Activated CD4-positive, alpha-beta T cell treated with anti-CD3 and anti-CD28 coated beads, Interleukin-2, amount 50 U/mL, for 24 hours (primary cell): ENCODE results near the gene DKKL1.
"Not testable (repeated sequence)": the region's sequence is repeated elsewhere in the genome, so short reads cannot be mapped to it uniquely, and the experiment has no call there.

ENCODE experiments used
- DNase-seq, 2 donors: peaks; one replicate each; pipeline ENCODE4 v3.0.0-alpha.2; 2020; ENCODE audit warnings: low read depth in 1 of 2, low spot score in 1 of 2

DKKL1 gene

GRCh38 chr19:49363268-49364082 lies at the start of gene DKKL1:
DKKL1 (plus strand) TSS chr19:49363877; CDS start chr19:49363999, 122 bp downstream.
- DNase-seq: peak; percentile 39 to 45

GRCh38 chr19:49315111-49315510 lies 48.6 kb upstream of the DKKL1 start:
- DNase-seq: no peak

GRCh38 chr19:49316284-49316683 lies 47.4 kb upstream of the DKKL1 start:
- no peak for DNase-seq

GRCh38 chr19:49318296-49318695 lies 45.4 kb upstream of the DKKL1 start:
- no peak for DNase-seq

- no peak for DNase-seq
These were observed 38.7 kb upstream of the DKKL1 start, which contains the start of gene SLC6A16 for GRCh38 chr19:49324801-49325576. SLC6A16 (minus strand) TSS chr19:49325191; CDS start chr19:49311347, 13,844 bp downstream.

- DNase-seq: not testable (repeated sequence)
These were observed 37.9 kb upstream of the DKKL1 start for GRCh38 chr19:49325756-49326155.

GRCh38 chr19:49326165-49326704 lies 37.4 kb upstream of the DKKL1 start:
- DNase-seq: no peak

GRCh38 chr19:49327878-49328544 lies 35.7 kb upstream of the DKKL1 start:
- DNase-seq: peak in 1 of 2 donors; percentile 31

- DNase-seq: no peak
These were observed 34.9 kb upstream of the DKKL1 start for GRCh38 chr19:49328741-49329140.

GRCh38 chr19:49331187-49331586 lies 32.5 kb upstream of the DKKL1 start:
- not testable (repeated sequence) for DNase-seq

- DNase-seq: peak; percentile 26 to 62
These were observed 32.0 kb upstream of the DKKL1 start for GRCh38 chr19:49331616-49332055.

- not testable (repeated sequence) for DNase-seq
These were observed 30.8 kb upstream of the DKKL1 start for GRCh38 chr19:49332691-49333417.

GRCh38 chr19:49333418-49333805 lies 30.3 kb upstream of the DKKL1 start:
- no peak for DNase-seq

- peak in 1 of 2 donors; percentile 58 for DNase-seq
These were observed 29.8 kb upstream of the DKKL1 start for GRCh38 chr19:49333811-49334288.

GRCh38 chr19:49335071-49335783 lies 28.4 kb upstream of the DKKL1 start, which contains the start of gene CD37:
CD37 (plus strand) TSS chr19:49335406; CDS start chr19:49335541, 135 bp downstream.
- DNase-seq: peak; percentile 26 to 33

- DNase-seq: no peak
These were observed 27.7 kb upstream of the DKKL1 start for GRCh38 chr19:49335784-49336481.

GRCh38 chr19:49336482-49337266 lies 27.0 kb upstream of the DKKL1 start:
- DNase-seq: no peak
